OCI-LY3 (cell line): ENCODE data around the gene DPYSL3.

ENCODE experiments used
- EZH2phosphoT487 ChIP-seq: fragments of 200-600 bp; shearing (Covaris generic); IDR thresholded peaks from 2 replicates; pipeline ENCODE4 v1.6.1; 2018; ENCODE audit warnings: antibody characterized with exemption, mixed run types, low read depth
- TF ChIP-seq, protein P1 (sequence below): fragments of 200-600, 300-600 bp; sonication (generic); IDR thresholded peaks from 2 replicates; pipeline ENCODE4 v1.5.1; 2014; ENCODE audit warnings: antibody characterized with exemption, low read length, low read depth

- TF ChIP-seq, protein P1, sequence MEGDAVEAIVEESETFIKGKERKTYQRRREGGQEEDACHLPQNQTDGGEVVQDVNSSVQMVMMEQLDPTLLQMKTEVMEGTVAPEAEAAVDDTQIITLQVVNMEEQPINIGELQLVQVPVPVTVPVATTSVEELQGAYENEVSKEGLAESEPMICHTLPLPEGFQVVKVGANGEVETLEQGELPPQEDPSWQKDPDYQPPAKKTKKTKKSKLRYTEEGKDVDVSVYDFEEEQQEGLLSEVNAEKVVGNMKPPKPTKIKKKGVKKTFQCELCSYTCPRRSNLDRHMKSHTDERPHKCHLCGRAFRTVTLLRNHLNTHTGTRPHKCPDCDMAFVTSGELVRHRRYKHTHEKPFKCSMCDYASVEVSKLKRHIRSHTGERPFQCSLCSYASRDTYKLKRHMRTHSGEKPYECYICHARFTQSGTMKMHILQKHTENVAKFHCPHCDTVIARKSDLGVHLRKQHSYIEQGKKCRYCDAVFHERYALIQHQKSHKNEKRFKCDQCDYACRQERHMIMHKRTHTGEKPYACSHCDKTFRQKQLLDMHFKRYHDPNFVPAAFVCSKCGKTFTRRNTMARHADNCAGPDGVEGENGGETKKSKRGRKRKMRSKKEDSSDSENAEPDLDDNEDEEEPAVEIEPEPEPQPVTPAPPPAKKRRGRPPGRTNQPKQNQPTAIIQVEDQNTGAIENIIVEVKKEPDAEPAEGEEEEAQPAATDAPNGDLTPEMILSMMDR, result no peak
- no peak for TF ChIP-seq EZH2phosphoT487
Measured at GRCh38 chr5:147400881-147401280, 109.0 kb downstream of the DPYSL3 start.
